HG03025 (cell line): ENCODE data around the gene MOK.

ENCODE experiments used
- ATAC-seq: cut with Tn5 transposase; IDR thresholded peaks from one replicate; pipeline ENCODE4 v1.9.1; 2021; ENCODE audit warnings: mild to moderate bottlenecking, moderate library complexity; ENCODE audit not compliant: unreplicated experiment, low FRiP score

The MOK gene

GRCh38 chr14:102210421-102211042, 94.4 kb downstream of the MOK start:
- ATAC-seq, result no peak

DNA sequence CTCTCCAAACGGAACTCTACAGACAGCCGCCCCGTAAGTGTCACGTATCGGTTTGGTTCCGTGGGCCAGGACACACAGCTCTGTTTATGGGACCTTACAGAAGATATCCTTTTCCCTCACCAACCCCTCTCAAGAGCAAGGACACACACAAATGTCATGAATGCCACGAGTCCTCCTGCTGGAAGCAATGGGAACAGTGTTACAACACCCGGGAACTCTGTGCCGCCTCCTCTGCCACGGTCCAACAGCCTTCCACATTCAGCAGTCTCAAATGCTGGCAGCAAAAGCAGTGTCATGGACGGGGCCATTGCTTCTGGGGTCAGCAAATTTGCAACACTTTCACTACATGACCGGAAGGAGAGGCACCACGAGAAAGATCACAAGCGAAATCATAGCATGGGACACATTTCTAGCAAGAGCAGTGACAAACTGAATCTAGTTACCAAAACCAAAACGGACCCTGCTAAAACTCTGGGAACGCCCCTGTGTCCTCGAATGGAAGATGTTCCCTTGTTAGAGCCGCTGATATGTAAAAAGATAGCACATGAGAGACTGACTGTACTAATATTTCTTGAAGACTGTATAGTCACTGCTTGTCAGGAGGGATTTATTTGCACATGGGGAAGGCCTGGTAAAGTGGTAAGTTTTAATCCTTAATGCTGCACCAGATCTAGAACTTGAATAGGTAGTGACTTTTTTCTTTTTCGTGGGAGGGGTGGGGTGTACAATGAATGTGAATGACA, 95.6 kb downstream of the MOK start:
- no peak for ATAC-seq

DNA sequence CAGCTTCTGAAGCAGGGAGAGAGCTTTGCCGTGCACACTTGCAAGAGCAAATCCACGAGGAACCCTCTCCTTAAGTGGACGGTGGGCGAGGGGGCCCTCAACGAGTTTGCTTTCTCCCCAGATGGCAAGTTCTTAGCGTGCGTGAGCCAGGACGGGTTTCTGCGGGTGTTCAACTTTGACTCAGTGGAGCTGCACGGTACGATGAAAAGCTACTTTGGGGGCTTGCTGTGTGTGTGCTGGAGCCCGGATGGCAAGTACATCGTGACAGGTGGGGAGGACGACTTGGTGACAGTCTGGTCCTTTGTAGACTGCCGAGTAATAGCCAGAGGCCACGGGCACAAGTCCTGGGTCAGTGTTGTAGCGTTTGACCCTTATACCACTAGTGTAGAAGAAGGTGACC, 96.2 kb downstream of the MOK start:
- ATAC-seq, result no peak

- ATAC-seq, result no peak
These were observed 97.1 kb downstream of the MOK start for GRCh38 chr14:102207831-102208365.

GRCh38 chr14:102206918-102207317, 98.0 kb downstream of the MOK start:
- no peak for ATAC-seq

GRCh38 chr14:102205560-102205959, 99.4 kb downstream of the MOK start:
- ATAC-seq, result no peak

DNA sequence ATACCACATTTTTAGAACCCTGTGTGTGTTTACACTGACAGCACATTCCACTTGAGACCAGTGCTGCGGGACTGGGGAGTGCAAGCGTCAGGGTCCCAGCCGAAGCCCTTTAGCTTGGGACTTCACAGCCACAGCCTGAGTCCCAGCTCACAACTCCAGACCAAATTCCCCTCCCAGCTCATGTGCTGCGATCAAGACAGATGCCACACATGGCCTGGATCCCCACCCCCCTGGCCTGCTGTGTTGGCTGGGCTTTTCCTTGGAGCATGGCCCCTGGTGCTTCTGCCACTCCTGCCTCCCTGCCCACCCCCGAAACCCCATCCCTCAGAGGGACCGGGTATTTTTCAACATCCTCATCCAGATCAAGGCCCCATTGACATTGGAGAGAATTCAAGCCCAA, 101.6 kb downstream of the MOK start:
- ATAC-seq, result no peak

DNA sequence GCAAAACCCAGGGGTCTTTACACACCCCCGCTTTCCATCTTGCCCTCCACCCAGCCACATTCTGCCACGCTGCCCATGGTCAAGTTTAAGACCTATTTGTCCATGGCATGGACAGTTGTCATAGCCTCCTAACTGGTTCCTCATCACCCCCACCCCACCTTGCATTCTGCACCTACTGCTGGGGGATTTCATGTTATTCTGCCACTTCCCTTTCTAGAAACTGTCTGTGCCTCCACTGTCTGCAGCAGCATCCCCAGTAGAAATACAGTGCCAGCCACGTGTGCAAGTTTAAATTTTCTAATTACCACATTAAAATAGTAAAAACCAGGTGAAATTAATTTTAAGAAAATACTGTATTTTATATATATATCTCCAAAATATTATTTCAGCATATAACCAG, 102.0 kb downstream of the MOK start:
- ATAC-seq, result no peak

GRCh38 chr14:102201776-102202175, 103.2 kb downstream of the MOK start:
- no peak for ATAC-seq

DNA sequence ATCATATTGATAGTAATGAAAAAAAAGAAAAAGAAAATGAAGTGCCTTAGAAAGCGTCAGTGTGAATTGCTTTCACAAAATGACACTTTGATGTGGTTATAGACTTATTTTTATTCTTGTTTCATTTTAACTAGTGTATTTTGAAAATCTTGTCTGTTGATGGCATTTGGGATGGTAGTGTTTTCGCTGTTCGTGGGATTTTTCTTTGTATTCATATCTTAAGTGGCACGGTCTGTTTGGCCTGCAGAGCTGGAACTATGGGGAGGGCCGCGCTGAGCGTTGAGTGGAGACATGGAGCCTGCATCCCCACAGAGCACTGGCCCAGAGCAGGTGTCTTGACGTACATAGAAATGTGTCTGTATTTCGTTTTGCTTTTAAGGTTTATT, 103.6 kb downstream of the MOK start:
- no peak for ATAC-seq

DNA sequence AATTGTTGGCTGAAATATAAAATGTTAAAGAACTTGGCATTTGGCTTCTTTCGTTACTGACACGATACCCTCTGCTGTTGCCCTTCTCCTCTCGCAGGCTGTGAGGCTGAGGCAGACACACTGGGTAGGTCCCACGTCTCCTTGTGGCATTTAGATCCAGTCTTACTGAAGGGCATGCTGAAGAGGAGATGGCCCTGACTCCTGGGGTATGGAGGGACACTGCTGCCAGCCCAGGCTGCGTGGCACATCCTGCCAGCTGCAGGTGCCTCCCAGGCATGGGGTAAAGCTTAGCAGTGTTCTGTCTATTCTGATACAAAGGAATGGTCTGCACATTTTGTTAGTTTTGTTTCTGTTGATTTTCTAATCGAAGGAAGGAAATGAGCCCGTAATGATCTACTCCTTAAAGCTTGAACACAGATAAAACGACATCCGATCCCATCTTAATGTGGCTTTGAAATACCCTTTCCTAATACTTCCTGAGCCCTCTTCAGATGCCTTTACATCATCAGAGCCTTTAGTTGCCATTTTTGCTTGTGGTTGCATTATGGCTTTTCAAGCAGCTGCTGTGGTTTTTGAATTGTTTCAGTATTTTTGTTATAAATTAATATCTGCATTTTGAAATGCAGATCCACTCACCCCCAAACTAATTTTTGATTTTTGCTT, 104.1 kb downstream of the MOK start:
- ATAC-seq, result no peak

- no peak for ATAC-seq
These were observed 107.6 kb downstream of the MOK start for GRCh38 chr14:102197317-102197853.

DNA sequence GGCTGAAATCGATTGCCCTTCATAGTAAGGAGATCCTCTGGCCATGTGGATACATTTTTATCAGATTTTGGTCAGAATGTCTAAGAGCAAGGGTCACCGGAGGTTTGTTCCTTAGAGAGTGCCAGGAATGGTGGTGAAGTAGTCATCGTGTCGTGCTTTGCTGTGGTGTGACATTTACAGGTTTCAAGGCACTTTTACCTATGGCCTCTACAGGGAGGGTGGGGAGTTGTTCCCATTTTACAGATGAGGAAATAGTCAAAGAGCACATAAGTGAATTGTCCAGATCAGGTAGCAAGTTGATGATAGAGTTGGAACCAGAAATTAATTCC, 108.1 kb downstream of the MOK start:
- ATAC-seq, result no peak

DNA sequence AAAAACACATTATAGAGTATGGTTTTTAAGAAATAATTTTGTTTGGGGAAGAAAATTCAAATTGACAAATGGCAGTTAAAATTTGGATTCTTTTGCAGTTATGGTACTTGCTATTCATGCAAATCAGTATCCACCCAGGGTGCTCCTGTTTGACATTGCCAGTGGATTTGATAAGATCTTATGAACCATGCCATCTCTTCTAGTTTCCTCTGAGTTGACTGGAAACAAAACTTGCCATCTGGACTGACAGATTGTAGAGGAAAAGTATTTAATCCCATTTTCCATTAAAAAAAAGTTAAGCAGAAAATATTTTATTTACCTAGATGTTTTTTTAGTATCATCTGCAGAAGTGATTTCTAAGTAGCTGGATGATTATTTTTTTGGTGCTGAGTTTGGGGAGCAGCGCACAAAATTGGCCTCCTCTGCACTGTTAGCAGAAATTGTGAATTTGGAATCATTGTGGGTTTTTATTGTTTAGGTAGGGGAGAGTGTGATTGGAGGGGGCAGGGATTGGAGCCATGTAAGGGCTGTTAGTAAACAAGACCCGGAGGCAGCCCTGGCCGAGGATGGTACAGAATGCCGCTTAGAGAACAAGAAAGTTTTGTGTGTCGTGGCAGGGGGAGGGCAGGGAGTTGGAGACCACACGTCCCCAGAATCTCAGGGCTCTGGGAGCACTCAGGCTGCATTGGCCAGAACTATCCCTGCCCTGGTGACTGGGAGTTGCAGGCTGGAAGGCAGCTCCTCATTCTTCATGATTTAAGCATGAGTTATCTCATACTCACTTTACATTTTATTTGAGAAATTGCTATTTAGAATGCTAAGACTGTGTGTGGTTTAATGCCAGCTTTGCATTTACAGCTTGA, 108.7 kb downstream of the MOK start:
- ATAC-seq, result no peak

- no peak for ATAC-seq
These were observed 109.5 kb downstream of the MOK start for GRCh38 chr14:102195446-102195845.

- ATAC-seq, result no peak
These were observed 110.1 kb downstream of the MOK start for GRCh38 chr14:102194856-102195255.

DNA sequence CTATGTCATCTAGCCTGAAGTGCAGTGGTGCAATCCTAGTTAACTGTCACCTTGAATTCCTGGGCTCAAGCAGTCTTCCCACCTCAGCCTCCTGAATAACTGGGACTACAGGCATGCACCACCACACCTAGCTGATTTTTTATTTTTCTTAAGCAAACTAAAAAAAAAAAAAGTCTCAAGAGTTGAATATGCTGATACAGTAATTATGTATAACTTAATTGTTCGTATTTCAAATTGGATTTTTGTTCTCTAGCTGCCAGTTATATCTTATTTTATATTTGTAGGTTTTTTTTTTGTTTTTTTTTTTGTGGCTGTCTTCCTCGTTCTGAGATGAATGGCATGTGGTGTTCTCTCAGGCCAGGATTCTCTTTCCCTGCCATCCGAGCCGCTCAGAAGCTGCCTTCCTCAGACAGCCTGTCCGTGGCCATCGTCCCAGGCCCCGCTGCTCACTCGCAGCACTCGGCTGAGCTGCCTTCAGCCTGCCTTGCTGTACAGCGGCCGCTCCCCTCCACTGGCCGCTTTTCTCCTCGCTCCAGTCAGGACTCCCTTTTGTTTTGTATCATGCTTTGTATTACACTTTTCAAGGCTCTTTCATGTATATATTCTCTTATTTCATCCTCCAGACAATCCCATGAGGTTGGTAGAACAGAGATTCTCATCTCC, 112.0 kb downstream of the MOK start:
- no peak for ATAC-seq

DNA sequence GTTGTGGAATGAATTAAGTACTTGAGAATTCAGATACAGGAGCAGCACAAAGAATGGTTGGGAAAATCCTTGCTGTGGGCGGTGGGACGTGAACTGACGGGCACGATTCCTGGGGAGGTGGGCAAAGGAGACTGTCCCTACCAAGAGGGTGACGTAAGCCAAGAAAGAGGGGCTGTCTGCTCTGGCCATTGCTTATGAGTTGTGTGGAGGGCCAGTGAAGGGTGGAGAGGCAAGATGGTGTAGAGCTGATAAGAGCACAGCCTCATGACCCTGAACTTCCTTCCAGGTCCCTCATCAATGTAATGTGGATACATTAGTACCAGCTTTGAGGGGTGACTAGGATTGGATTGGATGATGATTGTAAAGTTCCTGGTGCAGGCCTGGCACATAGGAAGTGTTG, 115.1 kb downstream of the MOK start:
- ATAC-seq, result no peak

DNA sequence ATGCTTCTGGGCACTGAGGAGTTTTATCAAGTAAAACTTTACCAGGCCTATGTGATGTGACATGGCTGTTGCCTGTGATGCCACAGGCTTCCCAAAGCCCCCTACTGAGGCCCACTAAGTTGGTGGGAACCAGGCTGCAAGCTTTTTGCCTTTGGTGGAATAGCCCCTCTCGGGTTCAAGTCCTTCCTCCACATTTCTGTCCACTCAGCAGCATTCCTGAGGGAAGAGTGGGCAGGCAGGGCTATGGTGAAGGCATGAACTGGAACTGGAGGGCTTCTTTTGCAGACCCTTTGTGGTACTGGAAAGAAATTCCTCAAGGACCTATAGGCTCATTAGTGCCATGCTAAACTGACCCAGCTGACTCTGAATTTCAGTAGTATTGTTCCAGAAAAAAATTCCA, 116.8 kb downstream of the MOK start:
- ATAC-seq, result no peak

GRCh38 chr14:102187568-102188001, 117.4 kb downstream of the MOK start:
- ATAC-seq, result no peak
